Measurements from ENCODE around the gene STK25. TPM values are rescaled to one million over a fixed set of nuclear protein-coding genes. Genes with fewer than 3 reads are reported as not detected.
"Not testable (repeated sequence)": the region's sequence is repeated elsewhere in the genome, so short reads cannot be mapped to it uniquely, and the experiment has no call there.

Gene STK25
- polyA plus RNA-seq, 1 donor (not counting 4 experiments of a cell fraction or from before 2014, with no cell fraction given) = 242 TPM

- H3K4me2 ChIP-seq (ENCODE audit: control insufficient read depth, extremely low read depth, insufficient read depth, low read depth, low read length) = no peak overlapping the region
- dilution Hi-C loops (cut with MboI; ENCODE audit: extremely low pct_ligation_motif_present, low sequenced_read_pairs) = no loop called here
- H3K27ac ChIP-seq (ENCODE audit: control insufficient read depth, insufficient read depth, low read length) = no peak overlapping the region
- no peaks in the 10 kb centered on the region for H3K4me1 ChIP-seq (ENCODE audit: control insufficient read depth, extremely low read depth, insufficient read depth, low read length)
- TF ChIP-seq CTCF (optimal IDR thresholded peaks at IDR 0.05 in 1 of 3, IDR thresholded peaks at IDR 0.05 in 1 of 3, conservative IDR thresholded peaks at IDR 0.05 in 1 of 3; ENCODE audit: extremely low read depth in 1 of 3, insufficient read depth in 2 of 3, low read length in 3 of 3) = no peak
- no peak for TF ChIP-seq EZH2 (IDR thresholded peaks at IDR 0.05; ENCODE audit: low read length)
- no peak overlapping the region for H3K9ac ChIP-seq (ENCODE audit: control insufficient read depth, extremely low read depth, insufficient read depth, low read length)
- H3K9me1 ChIP-seq (ENCODE audit: control insufficient read depth, extremely low read depth, insufficient read depth, low read length) = no peaks in the 10 kb centered on the region
- no peak overlapping the region for H3K4me3 ChIP-seq (ENCODE audit: control insufficient read depth in 2 of 3, extremely low read depth in 1 of 3, insufficient read depth in 2 of 3, low read depth in 1 of 3, low read length in 3 of 3)
- H3K9me3 ChIP-seq (ENCODE audit: control insufficient read depth, low read depth, low read length) = no peaks in the 10 kb centered on the region
- FAIRE-seq = no peak
- DNase-seq (ENCODE audit: low read depth, low spot score) = no peak
- H3K79me2 ChIP-seq (ENCODE audit: control insufficient read depth, insufficient read depth, low read length) = no peaks in the 10 kb centered on the region
- H3K36me3 ChIP-seq (ENCODE audit: control insufficient read depth in 2 of 2, extremely low read depth in 1 of 2, insufficient read depth in 2 of 2, low read length in 2 of 2) = peaks cover 0 to 6% of the 10 kb centered on the region in 2 experiments
- no peak overlapping the region for H2AFZ ChIP-seq (ENCODE audit: control insufficient read depth, low read length)
- H3K27me3 ChIP-seq (ENCODE audit: control insufficient read depth, extremely low read depth, insufficient read depth, low read length) = peaks cover 2% of the 10 kb centered on the region
- peaks cover 4% of the 10 kb centered on the region for H4K20me1 ChIP-seq (ENCODE audit: control insufficient read depth, extremely low read depth, insufficient read depth, low read length)
Measured at GRCh38 chr2:241451840-241452506, 56.4 kb downstream of the STK25 start.

GRCh38 chr2:241450092-241450491 lies 58.3 kb downstream of the STK25 start:
- H2AFZ ChIP-seq (ENCODE audit: control insufficient read depth, low read length); H3K4me3 ChIP-seq (ENCODE audit: control insufficient read depth in 2 of 3, extremely low read depth in 1 of 3, insufficient read depth in 2 of 3, low read depth in 1 of 3, low read length in 3 of 3); H3K27ac ChIP-seq (ENCODE audit: control insufficient read depth, insufficient read depth, low read length); H4K20me1 ChIP-seq (ENCODE audit: control insufficient read depth, extremely low read depth, insufficient read depth, low read length); H3K79me2 ChIP-seq (ENCODE audit: control insufficient read depth, insufficient read depth, low read length); H3K9me1 ChIP-seq (ENCODE audit: control insufficient read depth, extremely low read depth, insufficient read depth, low read length); DNase-seq (ENCODE audit: low read depth, low spot score); H3K4me2 ChIP-seq (ENCODE audit: control insufficient read depth, extremely low read depth, insufficient read depth, low read depth, low read length); dilution Hi-C loops (cut with MboI; ENCODE audit: extremely low pct_ligation_motif_present, low sequenced_read_pairs); H3K27me3 ChIP-seq (ENCODE audit: control insufficient read depth, extremely low read depth, insufficient read depth, low read length); H3K4me1 ChIP-seq (ENCODE audit: control insufficient read depth, extremely low read depth, insufficient read depth, low read length); H3K9ac ChIP-seq (ENCODE audit: control insufficient read depth, extremely low read depth, insufficient read depth, low read length); H3K36me3 ChIP-seq (ENCODE audit: control insufficient read depth in 2 of 2, extremely low read depth in 1 of 2, insufficient read depth in 2 of 2, low read length in 2 of 2); H3K9me3 ChIP-seq (ENCODE audit: control insufficient read depth, low read depth, low read length); FAIRE-seq: not testable (repeated sequence)

GRCh38 chr2:241445426-241445825 lies 63.0 kb downstream of the STK25 start:
- Histone ChIP-seq H3K4me2 (ENCODE audit: control insufficient read depth, extremely low read depth, insufficient read depth, low read depth, low read length) (no peak overlapping the region), H3K27ac (ENCODE audit: control insufficient read depth, insufficient read depth, low read length) (no peak overlapping the region), H3K27me3 (ENCODE audit: control insufficient read depth, extremely low read depth, insufficient read depth, low read length) (peaks cover 5% of the 10 kb centered on the region), H3K36me3 (ENCODE audit: control insufficient read depth in 2 of 2, extremely low read depth in 1 of 2, insufficient read depth in 2 of 2, low read length in 2 of 2) (peaks cover 19% of the 10 kb centered on the region in 2 experiments), H4K20me1 (ENCODE audit: control insufficient read depth, extremely low read depth, insufficient read depth, low read length) (peaks cover 15% of the 10 kb centered on the region), H3K9ac (ENCODE audit: control insufficient read depth, extremely low read depth, insufficient read depth, low read length) (no peak overlapping the region), H3K79me2 (ENCODE audit: control insufficient read depth, insufficient read depth, low read length) (no peaks in the 10 kb centered on the region), H3K4me1 (ENCODE audit: control insufficient read depth, extremely low read depth, insufficient read depth, low read length) (peaks cover 2% of the 10 kb centered on the region), H3K9me1 (ENCODE audit: control insufficient read depth, extremely low read depth, insufficient read depth, low read length) (no peaks in the 10 kb centered on the region), H3K4me3 (ENCODE audit: control insufficient read depth in 2 of 3, extremely low read depth in 1 of 3, insufficient read depth in 2 of 3, low read depth in 1 of 3, low read length in 3 of 3) (no peak overlapping the region), H3K9me3 (ENCODE audit: control insufficient read depth, low read depth, low read length) (no peaks in the 10 kb centered on the region), H2AFZ (ENCODE audit: control insufficient read depth, low read length) (no peak overlapping the region)
- FAIRE-seq (no peak), DNase-seq (ENCODE audit: low read depth, low spot score) (no peak)
- dilution Hi-C loops (cut with MboI; ENCODE audit: extremely low pct_ligation_motif_present, low sequenced_read_pairs) = no loop called here
- TF ChIP-seq CTCF (optimal IDR thresholded peaks at IDR 0.05 in 1 of 3, IDR thresholded peaks at IDR 0.05 in 1 of 3, conservative IDR thresholded peaks at IDR 0.05 in 1 of 3; ENCODE audit: extremely low read depth in 1 of 3, insufficient read depth in 2 of 3, low read length in 3 of 3) = no peak
- no peak for TF ChIP-seq EZH2 (IDR thresholded peaks at IDR 0.05; ENCODE audit: low read length)

All from keratinocyte (primary cell).